Measurements from ENCODE around the gene APOL5. TPM values are rescaled to one million over a fixed set of nuclear protein-coding genes. Genes with fewer than 3 reads are reported as not detected.

The APOL5 gene
- polyA plus RNA-seq, 1 donor (not counting 4 experiments of a cell fraction or from before 2014, with no cell fraction given): not detected

GRCh38 chr22:35712672-35713071 is 5.0 kb upstream of the APOL5 start:
- H3K9me1 ChIP-seq (ENCODE audit: control insufficient read depth, extremely low read depth, insufficient read depth, low read length): no peaks in the 10 kb centered on the region
- no peaks in the 10 kb centered on the region for H3K27me3 ChIP-seq (ENCODE audit: control insufficient read depth, extremely low read depth, insufficient read depth, low read length)
- no peak overlapping the region for H2AFZ ChIP-seq (ENCODE audit: control insufficient read depth, low read length)
- H3K79me2 ChIP-seq (ENCODE audit: control insufficient read depth, insufficient read depth, low read length): no peaks in the 10 kb centered on the region
- H3K9me3 ChIP-seq (ENCODE audit: control insufficient read depth, low read depth, low read length): no peaks in the 10 kb centered on the region
- H3K9ac ChIP-seq (ENCODE audit: control insufficient read depth, extremely low read depth, insufficient read depth, low read length): no peak overlapping the region
- no peaks in the 10 kb centered on the region for H3K36me3 ChIP-seq (ENCODE audit: control insufficient read depth in 2 of 2, extremely low read depth in 1 of 2, insufficient read depth in 2 of 2, low read length in 2 of 2)
- H4K20me1 ChIP-seq (ENCODE audit: control insufficient read depth, extremely low read depth, insufficient read depth, low read length): no peaks in the 10 kb centered on the region
- H3K4me1 ChIP-seq (ENCODE audit: control insufficient read depth, extremely low read depth, insufficient read depth, low read length): no peaks in the 10 kb centered on the region
- TF ChIP-seq EZH2 (IDR thresholded peaks at IDR 0.05; ENCODE audit: low read length) (no peak), CTCF (optimal IDR thresholded peaks at IDR 0.05 in 1 of 3, IDR thresholded peaks at IDR 0.05 in 1 of 3, conservative IDR thresholded peaks at IDR 0.05 in 1 of 3; ENCODE audit: extremely low read depth in 1 of 3, insufficient read depth in 2 of 3, low read length in 3 of 3) (no peak)
- no peak overlapping the region for H3K27ac ChIP-seq (ENCODE audit: control insufficient read depth, insufficient read depth, low read length)
- H3K4me2 ChIP-seq (ENCODE audit: control insufficient read depth, extremely low read depth, insufficient read depth, low read depth, low read length): no peak overlapping the region
- no peak overlapping the region for H3K4me3 ChIP-seq (ENCODE audit: control insufficient read depth in 2 of 3, extremely low read depth in 1 of 3, insufficient read depth in 2 of 3, low read depth in 1 of 3, low read length in 3 of 3)
- dilution Hi-C loops (cut with MboI; ENCODE audit: extremely low pct_ligation_motif_present, low sequenced_read_pairs): no loop called here
- no peak for FAIRE-seq
- DNase-seq (ENCODE audit: low read depth, low spot score): no peak

- DNase-seq (ENCODE audit: low read depth, low spot score) (no peak), FAIRE-seq (no peak)
- no peak overlapping the region for H3K9ac ChIP-seq (ENCODE audit: control insufficient read depth, extremely low read depth, insufficient read depth, low read length)
- TF ChIP-seq EZH2 (IDR thresholded peaks at IDR 0.05; ENCODE audit: low read length): no peak
- TF ChIP-seq CTCF (optimal IDR thresholded peaks at IDR 0.05 in 1 of 3, IDR thresholded peaks at IDR 0.05 in 1 of 3, conservative IDR thresholded peaks at IDR 0.05 in 1 of 3; ENCODE audit: extremely low read depth in 1 of 3, insufficient read depth in 2 of 3, low read length in 3 of 3): no peak
- H3K4me2 ChIP-seq (ENCODE audit: control insufficient read depth, extremely low read depth, insufficient read depth, low read depth, low read length): no peak overlapping the region
- no peaks in the 10 kb centered on the region for H3K9me3 ChIP-seq (ENCODE audit: control insufficient read depth, low read depth, low read length)
- H4K20me1 ChIP-seq (ENCODE audit: control insufficient read depth, extremely low read depth, insufficient read depth, low read length): no peaks in the 10 kb centered on the region
- H3K36me3 ChIP-seq (ENCODE audit: control insufficient read depth in 2 of 2, extremely low read depth in 1 of 2, insufficient read depth in 2 of 2, low read length in 2 of 2): no peaks in the 10 kb centered on the region
- H3K9me1 ChIP-seq (ENCODE audit: control insufficient read depth, extremely low read depth, insufficient read depth, low read length): no peaks in the 10 kb centered on the region
- H3K27me3 ChIP-seq (ENCODE audit: control insufficient read depth, extremely low read depth, insufficient read depth, low read length): no peaks in the 10 kb centered on the region
- H3K4me1 ChIP-seq (ENCODE audit: control insufficient read depth, extremely low read depth, insufficient read depth, low read length): no peaks in the 10 kb centered on the region
- H3K4me3 ChIP-seq (ENCODE audit: control insufficient read depth in 2 of 3, extremely low read depth in 1 of 3, insufficient read depth in 2 of 3, low read depth in 1 of 3, low read length in 3 of 3): no peak overlapping the region
- H3K27ac ChIP-seq (ENCODE audit: control insufficient read depth, insufficient read depth, low read length): no peak overlapping the region
- no peaks in the 10 kb centered on the region for H3K79me2 ChIP-seq (ENCODE audit: control insufficient read depth, insufficient read depth, low read length)
- no peak overlapping the region for H2AFZ ChIP-seq (ENCODE audit: control insufficient read depth, low read length)
- dilution Hi-C loops (cut with MboI; ENCODE audit: extremely low pct_ligation_motif_present, low sequenced_read_pairs): no loop called here
Observed at GRCh38 chr22:35719212-35719875, 1.7 kb downstream of the APOL5 start.

Data from keratinocyte (primary cell).